Testis (tissue), 3 donors: ENCODE measurements around the gene UNC13C. TPM values are rescaled to one million over a fixed set of nuclear protein-coding genes. Genes with fewer than 3 reads are reported as not detected.

Experiments
- DNase-seq: peaks from one replicate; pipeline ENCODE4 v3.0.0-alpha.2; 2019
- H3K27ac ChIP-seq, 2 donors: fragments of 200-600 bp; sonication (generic); one replicate each; pipeline ENCODE4 v1.5.1; 2019
- H3K27me3 ChIP-seq: fragments of 200-600 bp; sonication (generic); one replicate; pipeline ENCODE4 v1.5.1; 2019
- H3K36me3 ChIP-seq: fragments of 200-600 bp; sonication (generic); one replicate; pipeline ENCODE4 v1.5.1; 2017; ENCODE audit warnings: low read depth; ENCODE audit errors: missing control alignments
- H3K4me1 ChIP-seq: fragments of 200-600 bp; sonication (generic); one replicate; pipeline ENCODE4 v1.5.1; 2019
- H3K4me3 ChIP-seq, 2 donors: fragments of 200-600 bp; sonication (generic); one replicate each; pipeline ENCODE4 v1.5.1; 2017 to 2019
- H3K9me3 ChIP-seq: fragments of 200-600 bp; sonication (generic); one replicate; pipeline ENCODE4 v1.5.1; 2017
- CTCF ChIP-seq, 3 experiments: fragments of 450-650 bp in 2 of 3; fragments of 200-600 bp in 1 of 3; sonication (generic) in 1 of 3; IDR thresholded peaks; one replicate each; pipeline ENCODE4 v1.5.1; 2016 to 2019; ENCODE audit warnings: antibody characterized with exemption in 3 of 3, mild to moderate bottlenecking in 2 of 3, moderate library complexity in 1 of 3
- POLR2A ChIP-seq: fragments of 450-650 bp; IDR thresholded peaks from one replicate; pipeline ENCODE4 v1.6.1; 2017; ENCODE audit warnings: antibody characterized with exemption, mild to moderate bottlenecking, moderate library complexity
- WGBS, 2 donors: methylation state at CpG; one replicate each; pipeline ENCODE4 v1.1.5; 2018; 5-methylcytosine and 5-hydroxymethylcytosine counted together
- intact Hi-C: fragments of 100-400 bp; cut with DNase I; formaldehyde crosslinking; loops from one replicate; pipeline ENCODE4 v1.15.1; 2023; ENCODE audit warnings: low total_unique reads
- polyA plus RNA-seq: library from polyadenylated mRNA; stranded (reverse); fragments of 350-450 nt; fragmentation: Illumina TruSeq; extraction: RNeasy Lipid Tissue Mini Kit (QIAGEN cat#74804); gene quantifications from one replicate; pipeline ENCODE4 v1.2.3, GENCODE V29; 2014; ENCODE audit warnings: low read depth, low replicate concordance; ENCODE audit not compliant: insufficient read depth
- total RNA-seq, 2 donors: library from RNA; depleted of rRNA; stranded (reverse); fragments of >200 nt; gene quantifications; one replicate each; pipeline ENCODE4 v1.2.3, GENCODE V29; 2016

The UNC13C gene
- total and polyA plus RNA-seq, 3 donors from 2014 or later, result 6.1 to 24.7 (median 8.8) TPM

GRCh38 chr15:54307926-54308325 lies 329.7 kb downstream of the UNC13C start:
- Histone ChIP-seq H3K27me3 (no peaks in the 10 kb centered on the region), H3K4me1 (no peaks in the 10 kb centered on the region), H3K36me3 (no peaks in the 10 kb centered on the region), H3K27ac (no peak overlapping the region), H3K9me3 (no peaks in the 10 kb centered on the region), H3K4me3 (no peak overlapping the region)
- intact Hi-C loops, result no loop called here
- 94 to 99% methylated on average over 2 of the region's 2 CpGs for WGBS, 2 donors
- TF ChIP-seq POLR2A, result no peak
- no peak for TF ChIP-seq CTCF (IDR thresholded peaks at IDR 0.05)
- no peak for DNase-seq

- no peak for DNase-seq
- intact Hi-C loops, result no loop called here
- H3K27ac ChIP-seq, result no peak overlapping the region
Measured at GRCh38 chr15:54312528-54312927, 334.3 kb downstream of the UNC13C start.

GRCh38 chr15:54321426-54321825 lies 343.2 kb downstream of the UNC13C start:
- intact Hi-C loops, result no loop called here
- H3K4me3 ChIP-seq, result no peak overlapping the region
- no peak overlapping the region for H3K27ac ChIP-seq
- no peaks in the 10 kb centered on the region for H3K9me3 ChIP-seq
- H3K4me1 ChIP-seq, result no peaks in the 10 kb centered on the region
- TF ChIP-seq POLR2A (no peak), CTCF (IDR thresholded peaks at IDR 0.05) (no peak)
- H3K36me3 ChIP-seq, result no peaks in the 10 kb centered on the region
- DNase-seq, result no peak
- WGBS, 2 donors, result 77 to 80% methylated on average over 6 of the region's 6 CpGs
- H3K27me3 ChIP-seq, result no peaks in the 10 kb centered on the region

More at GRCh38 chr15:54312528-54312927, 334.3 kb downstream of the UNC13C start:
- no peaks in the 10 kb centered on the region for H3K27me3 ChIP-seq
- H3K36me3 ChIP-seq, result no peaks in the 10 kb centered on the region
- TF ChIP-seq POLR2A (no peak), CTCF (IDR thresholded peaks at IDR 0.05) (no peak)
- no peaks in the 10 kb centered on the region for H3K4me1 ChIP-seq
- no peaks in the 10 kb centered on the region for H3K9me3 ChIP-seq
- no peak overlapping the region for H3K4me3 ChIP-seq

GRCh38 chr15:54322341-54322740 lies 344.1 kb downstream of the UNC13C start:
- 56 to 64% methylated on average over 1 of the region's 1 CpG for whole genome bisulfite sequencing, 2 donors
- H3K36me3 ChIP-seq, result no peaks in the 10 kb centered on the region
- no peaks in the 10 kb centered on the region for H3K4me1 ChIP-seq
- H3K27me3 ChIP-seq, result no peaks in the 10 kb centered on the region
- TF ChIP-seq CTCF (IDR thresholded peaks at IDR 0.05) (no peak), POLR2A (no peak)
- H3K9me3 ChIP-seq, result no peaks in the 10 kb centered on the region
- H3K4me3 ChIP-seq, result no peak overlapping the region
- H3K27ac ChIP-seq, result no peak overlapping the region
- intact Hi-C loops, result no loop called here
- no peak for DNase-seq

- no peaks in the 10 kb centered on the region for H3K4me1 ChIP-seq
- TF ChIP-seq POLR2A (no peak), CTCF (IDR thresholded peaks at IDR 0.05) (no peak)
- no peaks in the 10 kb centered on the region for H3K27me3 ChIP-seq
- WGBS, 2 donors, result 80 to 91% methylated on average over 2 of the region's 2 CpGs
- no peaks in the 10 kb centered on the region for H3K9me3 ChIP-seq
- no peak overlapping the region for H3K4me3 ChIP-seq
- intact Hi-C loops, result no loop called here
- no peak overlapping the region for H3K27ac ChIP-seq
- DNase-seq, result no peak
- H3K36me3 ChIP-seq, result no peaks in the 10 kb centered on the region
Measured at GRCh38 chr15:54345301-54345700, 367.1 kb downstream of the UNC13C start.
